ENCODE results near the gene DAPK1.

DAPK1 gene

GRCh38 chr9:87549791-87550190 is 52.1 kb downstream of the DAPK1 start:
- no peak overlapping the region for H3K9ac ChIP-seq (ENCODE audit: low read length)
- H3K4me1 ChIP-seq (ENCODE audit: low read length) = no peaks in the 10 kb centered on the region
- TF ChIP-seq EZH2phosphoT487 (IDR thresholded peaks at IDR 0.05; ENCODE audit: low read depth) (no peak), CTCF (IDR thresholded peaks at IDR 0.05; ENCODE audit: low read depth, low read length) (no peak)
- no peak overlapping the region for H3K27ac ChIP-seq (ENCODE audit: low read length)
- H3K4me3 ChIP-seq (ENCODE audit: low read length) = no peak overlapping the region
- no peak overlapping the region for H3K4me2 ChIP-seq (ENCODE audit: low read length)
- H3K9me3 ChIP-seq (ENCODE audit: insufficient read depth, low read length) = no peaks in the 10 kb centered on the region
- H4K20me1 ChIP-seq (ENCODE audit: insufficient read depth, low read length) = no peaks in the 10 kb centered on the region
- no peaks in the 10 kb centered on the region for H3K27me3 ChIP-seq (ENCODE audit: low read depth, low read length)
- no peak overlapping the region for H2AFZ ChIP-seq (ENCODE audit: low read depth, low read length)
- no peaks in the 10 kb centered on the region for H3K36me3 ChIP-seq (replicated peaks; ENCODE audit: low read depth, low read length)
- H3K79me2 ChIP-seq (ENCODE audit: low read length) = no peaks in the 10 kb centered on the region

- H4K20me1 ChIP-seq (ENCODE audit: insufficient read depth, low read length) = no peaks in the 10 kb centered on the region
- H3K4me1 ChIP-seq (ENCODE audit: low read length) = no peaks in the 10 kb centered on the region
- H3K27me3 ChIP-seq (ENCODE audit: low read depth, low read length) = no peaks in the 10 kb centered on the region
- H3K79me2 ChIP-seq (ENCODE audit: low read length) = no peaks in the 10 kb centered on the region
- H3K36me3 ChIP-seq (replicated peaks; ENCODE audit: low read depth, low read length) = no peaks in the 10 kb centered on the region
- H3K4me2 ChIP-seq (ENCODE audit: low read length) = no peak overlapping the region
- no peaks in the 10 kb centered on the region for H3K9me3 ChIP-seq (ENCODE audit: insufficient read depth, low read length)
- no peak overlapping the region for H3K4me3 ChIP-seq (ENCODE audit: low read length)
- H3K27ac ChIP-seq (ENCODE audit: low read length) = no peak overlapping the region
- TF ChIP-seq CTCF (IDR thresholded peaks at IDR 0.05; ENCODE audit: low read depth, low read length) = no peak
- no peak for TF ChIP-seq EZH2phosphoT487 (IDR thresholded peaks at IDR 0.05; ENCODE audit: low read depth)
- H2AFZ ChIP-seq (ENCODE audit: low read depth, low read length) = no peak overlapping the region
- no peak overlapping the region for H3K9ac ChIP-seq (ENCODE audit: low read length)
These were observed 52.7 kb downstream of the DAPK1 start for GRCh38 chr9:87550253-87550954.

GRCh38 chr9:87551772-87552217 is 54.1 kb downstream of the DAPK1 start:
- no peak overlapping the region for H3K4me2 ChIP-seq (ENCODE audit: low read length)
- no peaks in the 10 kb centered on the region for H3K4me1 ChIP-seq (ENCODE audit: low read length)
- H2AFZ ChIP-seq (ENCODE audit: low read depth, low read length) = no peak overlapping the region
- H4K20me1 ChIP-seq (ENCODE audit: insufficient read depth, low read length) = no peaks in the 10 kb centered on the region
- H3K79me2 ChIP-seq (ENCODE audit: low read length) = no peaks in the 10 kb centered on the region
- no peak overlapping the region for H3K4me3 ChIP-seq (ENCODE audit: low read length)
- no peaks in the 10 kb centered on the region for H3K9me3 ChIP-seq (ENCODE audit: insufficient read depth, low read length)
- H3K27ac ChIP-seq (ENCODE audit: low read length) = no peak overlapping the region
- no peak overlapping the region for H3K9ac ChIP-seq (ENCODE audit: low read length)
- TF ChIP-seq EZH2phosphoT487 (IDR thresholded peaks at IDR 0.05; ENCODE audit: low read depth) = no peak
- no peak for TF ChIP-seq CTCF (IDR thresholded peaks at IDR 0.05; ENCODE audit: low read depth, low read length)
- H3K36me3 ChIP-seq (replicated peaks; ENCODE audit: low read depth, low read length) = no peaks in the 10 kb centered on the region
- no peaks in the 10 kb centered on the region for H3K27me3 ChIP-seq (ENCODE audit: low read depth, low read length)

GRCh38 chr9:87554171-87554910 is 56.7 kb downstream of the DAPK1 start:
- Histone ChIP-seq H3K4me1 (ENCODE audit: low read length) (no peaks in the 10 kb centered on the region), H3K27me3 (ENCODE audit: low read depth, low read length) (no peaks in the 10 kb centered on the region), H3K9ac (ENCODE audit: low read length) (no peak overlapping the region), H3K9me3 (ENCODE audit: insufficient read depth, low read length) (no peaks in the 10 kb centered on the region), H2AFZ (ENCODE audit: low read depth, low read length) (no peak overlapping the region), H3K36me3 (replicated peaks; ENCODE audit: low read depth, low read length) (no peaks in the 10 kb centered on the region), H3K4me3 (ENCODE audit: low read length) (no peak overlapping the region), H4K20me1 (ENCODE audit: insufficient read depth, low read length) (no peaks in the 10 kb centered on the region), H3K4me2 (ENCODE audit: low read length) (no peak overlapping the region), H3K27ac (ENCODE audit: low read length) (no peak overlapping the region), H3K79me2 (ENCODE audit: low read length) (no peaks in the 10 kb centered on the region)
- TF ChIP-seq CTCF (IDR thresholded peaks at IDR 0.05; ENCODE audit: low read depth, low read length) (no peak), EZH2phosphoT487 (IDR thresholded peaks at IDR 0.05; ENCODE audit: low read depth) (no peak)
